Measurements from ENCODE around the gene ELF1.

The ELF1 gene

DNA sequence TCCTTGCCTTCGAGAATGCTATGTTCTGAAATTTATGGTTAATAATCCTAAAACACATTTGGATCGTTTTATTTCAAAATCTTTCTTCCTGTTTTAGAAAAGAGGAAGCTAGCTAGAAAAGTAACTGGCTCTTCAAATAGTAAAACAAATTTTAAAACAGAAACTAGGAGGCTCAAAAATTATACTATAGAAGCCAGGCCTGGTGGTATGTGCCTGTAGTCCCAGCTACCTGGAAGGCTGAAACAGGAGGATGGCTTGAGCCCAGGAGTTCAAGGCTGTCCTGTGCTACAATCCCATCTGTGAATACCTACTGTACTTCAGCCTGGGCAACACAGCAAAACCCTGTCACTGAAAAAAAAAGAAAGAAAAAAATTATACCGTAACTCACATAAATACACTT lies 57.9 kb downstream of the ELF1 start:
- Histone ChIP-seq H3K4me2 (ENCODE audit: low read length) (no peak overlapping the region), H2AFZ (no peak overlapping the region), H3K27ac (no peak overlapping the region), H3K4me1 (no peaks in the 10 kb centered on the region), H3K27me3 (ENCODE audit: control insufficient read depth, insufficient read depth, low read length) (no peaks in the 10 kb centered on the region), H3K9ac (no peak overlapping the region), H3K9me3 (ENCODE audit: control insufficient read depth, low read length) (no peaks in the 10 kb centered on the region), H3K36me3 (ENCODE audit: control insufficient read depth, insufficient read depth, low read length) (no peaks in the 10 kb centered on the region), H3K4me3 (ENCODE audit: low read depth, low read length) (no peak overlapping the region), H3K79me2 (peaks cover 17% of the 10 kb centered on the region)
- TF ChIP-seq, protein P1, sequence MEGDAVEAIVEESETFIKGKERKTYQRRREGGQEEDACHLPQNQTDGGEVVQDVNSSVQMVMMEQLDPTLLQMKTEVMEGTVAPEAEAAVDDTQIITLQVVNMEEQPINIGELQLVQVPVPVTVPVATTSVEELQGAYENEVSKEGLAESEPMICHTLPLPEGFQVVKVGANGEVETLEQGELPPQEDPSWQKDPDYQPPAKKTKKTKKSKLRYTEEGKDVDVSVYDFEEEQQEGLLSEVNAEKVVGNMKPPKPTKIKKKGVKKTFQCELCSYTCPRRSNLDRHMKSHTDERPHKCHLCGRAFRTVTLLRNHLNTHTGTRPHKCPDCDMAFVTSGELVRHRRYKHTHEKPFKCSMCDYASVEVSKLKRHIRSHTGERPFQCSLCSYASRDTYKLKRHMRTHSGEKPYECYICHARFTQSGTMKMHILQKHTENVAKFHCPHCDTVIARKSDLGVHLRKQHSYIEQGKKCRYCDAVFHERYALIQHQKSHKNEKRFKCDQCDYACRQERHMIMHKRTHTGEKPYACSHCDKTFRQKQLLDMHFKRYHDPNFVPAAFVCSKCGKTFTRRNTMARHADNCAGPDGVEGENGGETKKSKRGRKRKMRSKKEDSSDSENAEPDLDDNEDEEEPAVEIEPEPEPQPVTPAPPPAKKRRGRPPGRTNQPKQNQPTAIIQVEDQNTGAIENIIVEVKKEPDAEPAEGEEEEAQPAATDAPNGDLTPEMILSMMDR (IDR thresholded peaks at IDR 0.05), result no peak

DNA sequence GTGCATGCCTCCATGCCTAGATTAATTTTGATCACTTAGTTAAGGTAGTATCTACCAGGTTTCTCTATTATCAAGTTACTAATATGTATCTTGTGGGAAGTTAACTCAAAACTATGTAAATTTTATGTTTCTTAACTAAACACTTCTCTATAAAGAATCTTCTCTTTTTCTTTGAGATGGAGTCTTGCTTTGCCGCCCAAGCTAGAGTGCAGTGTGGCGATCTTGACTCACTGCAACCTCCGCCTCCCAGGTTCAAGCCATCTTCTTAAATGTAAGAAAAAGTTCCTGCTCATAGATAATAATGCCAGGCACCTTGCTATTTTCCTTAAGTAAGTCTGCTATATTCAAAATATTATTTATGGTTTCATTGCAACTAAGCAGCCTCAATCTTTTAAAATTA lies 58.4 kb downstream of the ELF1 start:
- H3K27me3 ChIP-seq (ENCODE audit: control insufficient read depth, insufficient read depth, low read length), result no peaks in the 10 kb centered on the region
- no peak overlapping the region for H3K4me2 ChIP-seq (ENCODE audit: low read length)
- H3K36me3 ChIP-seq (ENCODE audit: control insufficient read depth, insufficient read depth, low read length), result no peaks in the 10 kb centered on the region
- H3K9me3 ChIP-seq (ENCODE audit: control insufficient read depth, low read length), result no peaks in the 10 kb centered on the region
- TF ChIP-seq, protein P1 (IDR thresholded peaks at IDR 0.05), result no peak
- H3K79me2 ChIP-seq, result peaks cover 17% of the 10 kb centered on the region
- no peak overlapping the region for H3K9ac ChIP-seq
- H3K4me1 ChIP-seq, result no peaks in the 10 kb centered on the region
- H3K4me3 ChIP-seq (ENCODE audit: low read depth, low read length), result no peak overlapping the region
- no peak overlapping the region for H2AFZ ChIP-seq
- no peak overlapping the region for H3K27ac ChIP-seq

DNA sequence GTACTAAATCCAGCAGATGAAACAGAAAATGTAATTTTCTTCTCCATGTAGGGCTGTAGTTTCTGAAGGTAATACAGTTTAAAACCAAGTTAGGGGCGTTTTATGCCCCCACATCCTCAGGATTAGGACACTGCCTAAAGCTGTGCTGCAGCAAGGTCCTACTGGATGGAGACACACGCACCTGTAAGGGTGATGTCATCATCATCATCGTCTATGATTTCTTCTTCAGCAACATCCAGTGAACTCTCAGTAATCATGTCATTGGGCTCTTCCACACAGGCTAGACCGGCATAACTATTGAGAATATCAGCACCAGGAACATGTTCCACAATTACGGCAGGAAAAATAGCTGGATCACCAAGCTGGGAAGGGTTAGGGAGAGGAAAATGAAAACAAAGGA lies 60.5 kb downstream of the ELF1 start:
- Histone ChIP-seq H3K27ac (no peak overlapping the region), H3K36me3 (ENCODE audit: control insufficient read depth, insufficient read depth, low read length) (no peaks in the 10 kb centered on the region), H3K4me1 (no peaks in the 10 kb centered on the region), H3K9me3 (ENCODE audit: control insufficient read depth, low read length) (no peaks in the 10 kb centered on the region), H3K27me3 (ENCODE audit: control insufficient read depth, insufficient read depth, low read length) (no peaks in the 10 kb centered on the region), H3K9ac (no peak overlapping the region), H3K4me2 (ENCODE audit: low read length) (no peak overlapping the region), H3K79me2 (peaks cover 7% of the 10 kb centered on the region), H2AFZ (no peak overlapping the region), H3K4me3 (ENCODE audit: low read depth, low read length) (no peak overlapping the region)
- TF ChIP-seq, protein P1 (IDR thresholded peaks at IDR 0.05), result no peak

DNA sequence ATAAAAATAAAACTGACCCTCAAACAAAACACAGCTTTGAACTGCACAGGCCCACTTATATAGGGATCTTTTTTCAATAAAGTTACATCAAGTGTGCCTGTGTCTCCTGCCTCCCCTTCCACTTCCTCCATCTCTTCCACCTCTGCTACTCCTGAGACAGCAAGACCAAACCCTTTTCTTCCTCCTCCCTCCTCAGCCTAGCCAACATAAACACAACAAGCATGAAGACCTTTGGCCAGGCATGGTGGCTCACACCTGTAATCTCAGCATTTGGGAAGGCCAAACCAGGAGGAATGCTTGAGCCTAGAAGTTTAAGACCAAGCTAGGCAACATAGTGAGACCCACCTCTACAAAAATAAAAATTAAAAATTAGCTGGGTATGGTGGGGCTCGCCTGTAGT lies 72.6 kb downstream of the ELF1 start:
- H3K27ac ChIP-seq, result no peak overlapping the region
- no peak overlapping the region for H3K9ac ChIP-seq
- no peaks in the 10 kb centered on the region for H3K27me3 ChIP-seq (ENCODE audit: control insufficient read depth, insufficient read depth, low read length)
- H3K4me3 ChIP-seq (ENCODE audit: low read depth, low read length), result no peak overlapping the region
- TF ChIP-seq, protein P1 (IDR thresholded peaks at IDR 0.05), result no peak
- no peaks in the 10 kb centered on the region for H3K4me1 ChIP-seq
- no peak overlapping the region for H3K4me2 ChIP-seq (ENCODE audit: low read length)
- no peaks in the 10 kb centered on the region for H3K9me3 ChIP-seq (ENCODE audit: control insufficient read depth, low read length)
- H3K79me2 ChIP-seq, result peaks cover 2% of the 10 kb centered on the region
- no peaks in the 10 kb centered on the region for H3K36me3 ChIP-seq (ENCODE audit: control insufficient read depth, insufficient read depth, low read length)
- no peak overlapping the region for H2AFZ ChIP-seq

DNA sequence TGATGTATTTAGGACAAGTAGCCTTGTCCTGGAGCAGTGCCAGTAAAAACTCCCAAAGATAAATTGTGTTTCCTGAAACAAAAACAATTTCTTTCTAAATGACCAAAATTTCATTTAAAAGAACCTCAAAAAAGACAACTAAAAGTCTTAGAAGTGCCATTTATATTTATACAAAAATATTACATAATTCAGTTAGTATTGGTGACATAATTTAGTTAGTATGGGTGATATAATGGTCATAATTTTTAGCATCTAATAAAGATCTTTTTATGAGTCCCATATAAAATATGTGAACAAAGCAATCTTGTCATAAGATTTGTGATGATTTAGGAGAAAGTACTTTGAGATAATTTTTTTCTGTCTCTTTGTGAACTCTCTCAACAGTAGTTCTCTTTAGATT lies 76.0 kb downstream of the ELF1 start:
- Histone ChIP-seq H3K4me3 (ENCODE audit: low read depth, low read length) (no peak overlapping the region), H3K9me3 (ENCODE audit: control insufficient read depth, low read length) (no peaks in the 10 kb centered on the region), H3K27me3 (ENCODE audit: control insufficient read depth, insufficient read depth, low read length) (no peaks in the 10 kb centered on the region), H3K4me1 (no peaks in the 10 kb centered on the region), H3K36me3 (ENCODE audit: control insufficient read depth, insufficient read depth, low read length) (no peaks in the 10 kb centered on the region), H2AFZ (no peak overlapping the region), H3K4me2 (ENCODE audit: low read length) (no peak overlapping the region), H3K79me2 (peaks cover 2% of the 10 kb centered on the region), H3K27ac (no peak overlapping the region), H3K9ac (no peak overlapping the region)
- TF ChIP-seq, protein P1 (IDR thresholded peaks at IDR 0.05), result no peak

Measured in parathyroid adenoma (tissue), 2 donors.